Testis (tissue), 3 donors: ENCODE data around the gene CLDN5. TPM values are rescaled to one million over a fixed set of nuclear protein-coding genes. Genes with fewer than 3 reads are reported as not detected.

Experiments used
- DNase-seq: peaks from one replicate; pipeline ENCODE4 v3.0.0-alpha.2; 2019
- H3K27ac ChIP-seq, 2 donors: fragments of 200-600 bp; sonication (generic); one replicate each; pipeline ENCODE4 v1.5.1; 2019
- H3K27me3 ChIP-seq: fragments of 200-600 bp; sonication (generic); one replicate; pipeline ENCODE4 v1.5.1; 2019
- H3K36me3 ChIP-seq: fragments of 200-600 bp; sonication (generic); one replicate; pipeline ENCODE4 v1.5.1; 2017; ENCODE audit warnings: low read depth; ENCODE audit errors: missing control alignments
- H3K4me1 ChIP-seq: fragments of 200-600 bp; sonication (generic); one replicate; pipeline ENCODE4 v1.5.1; 2019
- H3K4me3 ChIP-seq, 2 donors: fragments of 200-600 bp; sonication (generic); one replicate each; pipeline ENCODE4 v1.5.1; 2017 to 2019
- H3K9me3 ChIP-seq: fragments of 200-600 bp; sonication (generic); one replicate; pipeline ENCODE4 v1.5.1; 2017
- CTCF ChIP-seq, 3 experiments: fragments of 450-650 bp in 2 of 3; fragments of 200-600 bp in 1 of 3; sonication (generic) in 1 of 3; IDR thresholded peaks; one replicate each; pipeline ENCODE4 v1.5.1; 2016 to 2019; ENCODE audit warnings: antibody characterized with exemption in 3 of 3, mild to moderate bottlenecking in 2 of 3, moderate library complexity in 1 of 3
- POLR2A ChIP-seq: fragments of 450-650 bp; IDR thresholded peaks from one replicate; pipeline ENCODE4 v1.6.1; 2017; ENCODE audit warnings: antibody characterized with exemption, mild to moderate bottlenecking, moderate library complexity
- WGBS, 2 donors: methylation state at CpG; one replicate each; pipeline ENCODE4 v1.1.5; 2018; 5-methylcytosine and 5-hydroxymethylcytosine counted together
- intact Hi-C: fragments of 100-400 bp; cut with DNase I; formaldehyde crosslinking; loops from one replicate; pipeline ENCODE4 v1.15.1; 2023; ENCODE audit warnings: low total_unique reads
- polyA plus RNA-seq: library from polyadenylated mRNA; stranded (reverse); fragments of 350-450 nt; fragmentation: Illumina TruSeq; extraction: RNeasy Lipid Tissue Mini Kit (QIAGEN cat#74804); gene quantifications from one replicate; pipeline ENCODE4 v1.2.3, GENCODE V29; 2014; ENCODE audit warnings: low read depth, low replicate concordance; ENCODE audit not compliant: insufficient read depth
- total RNA-seq, 2 donors: library from RNA; depleted of rRNA; stranded (reverse); fragments of >200 nt; gene quantifications; one replicate each; pipeline ENCODE4 v1.2.3, GENCODE V29; 2016

CLDN5 gene
- total and polyA plus RNA-seq, 3 donors from 2014 or later, result 10.4 to 42.0 (median 29.2) TPM

- 93% methylated on average over 6 of the region's 6 CpGs for whole genome bisulfite sequencing, 2 donors
- intact Hi-C loops, result no loop called here
- no peaks in the 10 kb centered on the region for H3K36me3 ChIP-seq
These were observed 31.6 kb downstream of the CLDN5 start for GRCh38 chr22:19492504-19493174.

GRCh38 chr22:19490628-19491230 is 33.5 kb downstream of the CLDN5 start:
- 96 to 98% methylated on average over 5 of the region's 5 CpGs for WGBS, 2 donors
- TF ChIP-seq POLR2A (no peak), CTCF (IDR thresholded peaks at IDR 0.05) (no peak)
- H3K36me3 ChIP-seq, result no peaks in the 10 kb centered on the region
- no peaks in the 10 kb centered on the region for H3K9me3 ChIP-seq
- no peak overlapping the region for H3K27ac ChIP-seq
- no peak for DNase-seq
- no peaks in the 10 kb centered on the region for H3K27me3 ChIP-seq
- intact Hi-C loops, result no loop called here
- H3K4me1 ChIP-seq, result no peaks in the 10 kb centered on the region
- no peak overlapping the region for H3K4me3 ChIP-seq

More at GRCh38 chr22:19492504-19493174, 31.6 kb downstream of the CLDN5 start:
- TF ChIP-seq POLR2A (no peak), CTCF (IDR thresholded peaks at IDR 0.05) (no peak)
- DNase-seq, result no peak
- H3K27me3 ChIP-seq, result no peaks in the 10 kb centered on the region
- H3K4me3 ChIP-seq, result no peak overlapping the region
- no peaks in the 10 kb centered on the region for H3K9me3 ChIP-seq
- H3K27ac ChIP-seq, result no peak overlapping the region
- no peaks in the 10 kb centered on the region for H3K4me1 ChIP-seq

GRCh38 chr22:19488884-19489843 is 35.0 kb downstream of the CLDN5 start:
- H3K4me1 ChIP-seq, result no peaks in the 10 kb centered on the region
- no peak overlapping the region for H3K4me3 ChIP-seq
- H3K9me3 ChIP-seq, result no peaks in the 10 kb centered on the region
- no peaks in the 10 kb centered on the region for H3K27me3 ChIP-seq
- H3K27ac ChIP-seq, result no peak overlapping the region
- no peak for DNase-seq
- 84 to 91% methylated on average over 7 of the region's 7 CpGs for WGBS, 2 donors
- no peaks in the 10 kb centered on the region for H3K36me3 ChIP-seq
- intact Hi-C loops, result no loop called here
- TF ChIP-seq CTCF (IDR thresholded peaks at IDR 0.05) (no peak), POLR2A (no peak)

- no peak overlapping the region for H3K27ac ChIP-seq
- intact Hi-C loops, result no loop called here
- no peaks in the 10 kb centered on the region for H3K36me3 ChIP-seq
- H3K27me3 ChIP-seq, result no peaks in the 10 kb centered on the region
- no peaks in the 10 kb centered on the region for H3K9me3 ChIP-seq
- no peak for TF ChIP-seq POLR2A
- no peak for TF ChIP-seq CTCF (IDR thresholded peaks at IDR 0.05)
- DNase-seq, result no peak
- 91 to 100% methylated on average over 1 to 2 of the region's 2 CpGs for WGBS, 2 donors
- H3K4me3 ChIP-seq, result no peak overlapping the region
- no peaks in the 10 kb centered on the region for H3K4me1 ChIP-seq
These were observed 35.9 kb downstream of the CLDN5 start for GRCh38 chr22:19488285-19488684.
